ENCODE measurements around the gene HOTAIR.

HOTAIR gene

DNA sequence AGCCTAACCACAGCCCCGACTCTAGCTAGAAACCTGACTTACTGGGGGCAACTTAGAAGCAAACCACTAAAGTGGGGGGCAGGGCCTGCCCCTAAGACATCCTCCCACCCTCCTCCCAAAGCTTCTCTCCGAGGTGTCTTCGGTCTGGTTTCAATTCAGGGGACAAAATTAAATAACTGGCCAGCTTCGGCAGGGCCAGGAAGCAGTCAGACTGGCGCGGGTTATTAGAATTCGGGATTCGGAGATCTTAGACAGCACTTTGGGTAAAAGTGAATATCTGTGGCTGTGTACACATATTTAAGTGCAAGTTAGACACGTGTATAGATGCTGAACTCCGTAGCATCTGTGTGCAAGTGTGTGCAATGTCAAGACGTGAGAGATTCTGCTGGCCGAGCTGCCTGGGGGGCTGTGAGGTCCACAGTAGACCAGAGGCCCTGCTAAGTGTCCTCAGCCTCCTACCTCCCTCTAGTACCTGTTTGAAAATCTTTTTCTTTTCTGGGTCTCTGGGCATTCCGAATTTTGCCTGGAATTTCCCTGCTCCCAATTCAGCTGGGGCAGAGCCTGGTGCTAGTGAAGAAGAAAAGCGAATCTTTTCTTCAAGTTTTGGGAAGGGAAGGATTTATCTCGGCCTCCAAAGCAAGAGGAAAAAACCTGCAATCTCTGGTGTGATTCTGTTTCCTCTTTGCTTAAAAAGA lies 6.2 kb upstream of the HOTAIR start:
- no peak for TF ChIP-seq CTCF (IDR thresholded peaks at IDR 0.05; ENCODE audit: low read length, missing control alignments)
- H3K4me3 ChIP-seq (replicated peaks; ENCODE audit: low read depth, low read length): no peak overlapping the region
- no peak for DNase-seq (ENCODE audit: low read depth)

DNA sequence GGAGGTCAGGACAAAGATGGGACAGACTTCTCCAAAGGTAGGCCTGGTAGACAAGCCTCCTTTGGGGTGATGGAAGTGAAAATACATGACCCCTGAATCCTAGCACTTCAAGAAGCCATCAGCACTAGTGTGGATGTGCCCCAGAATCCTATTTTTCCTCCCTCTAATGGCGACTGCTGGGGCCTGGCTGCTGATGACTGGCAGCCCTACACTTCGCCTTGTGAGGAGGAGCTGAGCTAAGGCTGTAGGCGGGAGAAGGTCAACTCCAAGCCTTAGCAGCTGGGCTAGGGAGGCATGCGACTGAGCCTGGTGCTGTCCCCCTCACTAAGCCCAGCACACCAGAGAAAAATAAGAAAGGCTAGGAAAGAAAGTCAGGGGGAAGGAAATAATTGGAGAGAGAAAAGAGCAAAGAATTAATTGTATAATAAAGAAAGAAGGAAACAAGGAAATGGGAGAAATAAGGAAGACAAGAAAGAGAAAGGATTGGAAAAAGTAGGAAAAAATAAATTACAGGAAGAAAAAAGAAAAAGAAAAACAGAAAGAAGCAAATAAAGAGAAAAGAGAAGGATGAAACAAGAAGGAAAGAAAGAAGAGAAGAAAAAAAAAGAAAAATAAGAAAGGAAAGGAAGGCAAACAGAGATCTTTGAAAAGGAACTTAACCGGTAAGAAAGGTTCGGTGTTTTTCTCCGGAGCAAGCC lies 5.5 kb upstream of the HOTAIR start:
- no peak overlapping the region for H3K4me3 ChIP-seq (replicated peaks; ENCODE audit: low read depth, low read length)
- no peak for TF ChIP-seq CTCF (IDR thresholded peaks at IDR 0.05; ENCODE audit: low read length, missing control alignments)
- no peak for DNase-seq (ENCODE audit: low read depth)

DNA sequence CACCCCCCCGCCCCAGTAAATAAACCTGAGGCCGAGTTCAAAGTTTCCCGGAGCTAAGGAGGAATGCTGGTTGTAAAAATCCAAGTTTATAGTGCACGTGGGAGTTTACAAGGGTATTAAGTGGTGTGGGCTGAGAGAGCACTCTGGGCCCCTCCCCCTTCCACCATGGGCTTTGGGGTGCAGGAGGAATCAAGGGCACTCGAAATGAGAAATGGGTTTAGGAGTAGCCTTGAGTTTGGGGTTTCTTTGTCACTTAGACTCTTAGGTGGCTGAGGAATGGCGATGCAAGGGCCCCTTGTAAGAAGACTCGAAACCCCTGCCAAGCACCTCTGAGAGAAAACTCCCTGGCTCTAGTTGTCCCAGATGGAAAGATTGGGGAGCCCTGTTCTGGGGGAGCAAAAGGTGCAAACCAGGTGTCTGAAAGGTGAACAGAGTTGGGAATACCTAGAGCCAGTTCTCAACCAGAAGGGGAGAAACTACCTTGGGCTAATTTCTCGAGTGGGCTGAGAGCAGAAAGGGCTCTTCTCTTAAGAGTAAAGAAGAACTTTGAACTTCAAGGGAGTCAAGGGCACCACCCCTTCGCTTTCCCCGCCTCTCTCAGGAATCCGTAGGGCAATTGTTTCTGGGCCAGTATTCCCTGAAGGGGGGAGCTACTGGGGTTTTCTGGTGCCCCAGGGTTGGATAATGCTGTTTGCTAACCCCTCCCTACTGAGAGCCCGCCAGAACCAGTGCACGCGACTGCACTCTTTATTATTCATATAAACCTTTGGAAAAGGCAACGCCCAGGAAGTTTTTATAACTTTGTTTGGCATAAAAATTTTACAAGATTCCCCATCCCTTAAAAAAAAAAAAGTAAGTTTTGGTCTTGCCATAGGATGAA lies 4.0 kb upstream of the HOTAIR start:
- TF ChIP-seq CTCF (IDR thresholded peaks at IDR 0.05; ENCODE audit: low read length, missing control alignments): no peak
- DNase-seq (ENCODE audit: low read depth): no peak
- no peak overlapping the region for H3K4me3 ChIP-seq (replicated peaks; ENCODE audit: low read depth, low read length)

DNA sequence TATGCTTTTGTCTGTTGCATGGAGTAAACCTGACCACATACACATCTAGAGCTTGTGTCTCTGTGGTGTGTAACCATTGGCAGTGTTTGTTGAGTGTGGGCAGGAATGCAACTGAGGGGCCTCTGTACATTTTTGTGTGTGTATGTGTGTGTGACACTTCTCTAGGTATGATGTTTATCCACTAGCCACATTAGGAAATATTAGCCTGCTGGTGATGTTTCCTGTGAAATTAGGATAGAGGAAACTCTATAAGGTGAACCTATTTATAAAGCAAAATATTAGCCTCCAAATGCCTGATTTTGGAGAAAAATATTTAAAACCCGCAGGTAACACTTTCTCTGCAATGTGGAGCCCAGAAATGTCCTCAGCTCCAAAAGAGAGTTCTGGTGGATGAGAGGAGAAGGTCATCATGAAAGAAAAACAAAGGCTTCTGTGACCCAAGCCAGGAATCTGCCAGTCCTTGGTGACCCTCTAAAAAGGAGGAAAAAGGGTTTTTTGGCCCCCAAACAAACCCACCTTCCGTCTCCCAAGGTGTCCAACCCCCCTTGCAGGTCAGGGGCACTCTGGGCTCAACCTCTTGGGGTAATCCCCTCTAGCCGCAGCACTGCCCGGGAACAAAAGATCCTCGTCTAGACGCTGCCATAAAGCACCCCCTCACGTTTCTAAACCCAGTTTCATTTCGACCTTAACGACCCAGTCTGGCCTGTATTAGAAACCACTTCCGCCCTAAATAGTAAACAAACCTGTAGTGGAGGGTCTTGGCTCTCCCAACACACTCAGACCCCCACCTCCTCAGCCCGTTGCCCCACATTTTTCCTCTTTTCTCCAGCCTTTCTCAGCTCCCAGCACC lies 3.1 kb upstream of the HOTAIR start:
- no peak overlapping the region for H3K4me3 ChIP-seq (replicated peaks; ENCODE audit: low read depth, low read length)
- no peak for DNase-seq (ENCODE audit: low read depth)
- no peak for TF ChIP-seq CTCF (IDR thresholded peaks at IDR 0.05; ENCODE audit: low read length, missing control alignments)

DNA sequence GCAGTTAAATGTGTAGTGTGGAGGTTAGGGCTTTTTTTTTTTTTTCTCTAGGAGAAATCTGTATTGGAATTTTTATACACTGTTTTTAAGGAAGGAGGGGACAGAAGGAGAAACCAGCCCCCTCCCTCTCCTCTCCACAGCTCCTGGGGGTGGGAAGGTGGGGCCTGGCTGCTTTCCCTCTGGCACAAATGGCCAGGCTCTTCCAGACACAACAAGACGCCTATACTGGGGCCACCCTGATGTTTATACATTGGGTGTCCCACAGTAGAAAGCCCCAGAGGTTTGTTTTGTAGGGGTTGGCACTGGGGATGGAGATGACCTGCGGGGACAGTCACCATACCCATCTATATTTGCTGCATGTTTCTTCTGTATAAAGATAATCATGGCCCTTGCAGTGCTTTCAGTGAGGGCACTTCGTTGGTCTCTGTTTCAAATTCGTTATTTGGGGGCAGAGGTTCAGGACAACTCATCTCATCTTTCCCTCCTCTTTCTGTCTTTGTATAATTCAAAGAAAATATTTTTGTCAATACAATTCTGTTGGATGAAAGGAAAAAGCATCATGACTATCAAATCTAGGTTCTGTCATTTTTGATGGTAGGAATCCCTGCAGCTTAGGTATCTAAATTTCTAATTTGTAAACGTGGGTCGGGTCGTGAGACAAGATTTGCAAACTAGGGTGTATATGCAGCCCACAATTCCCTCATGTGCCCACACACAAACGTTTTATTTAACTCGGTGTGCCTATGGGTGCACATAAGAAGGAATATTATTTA lies 2.3 kb upstream of the HOTAIR start:
- no peak for DNase-seq (ENCODE audit: low read depth)
- no peak for TF ChIP-seq CTCF (IDR thresholded peaks at IDR 0.05; ENCODE audit: low read length, missing control alignments)
- H3K4me3 ChIP-seq (replicated peaks; ENCODE audit: low read depth, low read length): no peak overlapping the region

All from fibroblast of pulmonary artery (primary cell).